ENCODE results near the gene WNT10A.

DNA sequence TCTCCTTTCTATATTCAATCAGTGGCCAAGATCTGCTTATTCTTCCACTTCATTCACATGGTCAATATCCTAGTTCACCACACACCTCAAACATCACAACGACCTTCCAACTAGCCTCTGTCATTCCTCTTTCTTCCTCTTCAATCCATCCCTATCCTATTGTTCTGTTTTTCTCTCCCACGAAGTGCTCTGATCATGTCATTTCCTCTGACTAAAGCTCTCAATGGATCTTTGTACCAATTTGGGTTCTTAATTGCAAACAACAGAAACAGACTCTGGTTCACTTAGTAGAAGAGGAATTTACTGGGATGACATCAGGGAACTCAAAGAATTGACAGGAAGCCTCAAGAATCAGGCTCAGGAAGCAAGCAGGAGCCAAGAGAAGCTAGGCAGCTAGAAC, 23.5 kb downstream of the WNT10A start:
- TF ChIP-seq EZH2 (IDR thresholded peaks at IDR 0.05; ENCODE audit: borderline replicate concordance) = no peak
- TF ChIP-seq, protein P1, sequence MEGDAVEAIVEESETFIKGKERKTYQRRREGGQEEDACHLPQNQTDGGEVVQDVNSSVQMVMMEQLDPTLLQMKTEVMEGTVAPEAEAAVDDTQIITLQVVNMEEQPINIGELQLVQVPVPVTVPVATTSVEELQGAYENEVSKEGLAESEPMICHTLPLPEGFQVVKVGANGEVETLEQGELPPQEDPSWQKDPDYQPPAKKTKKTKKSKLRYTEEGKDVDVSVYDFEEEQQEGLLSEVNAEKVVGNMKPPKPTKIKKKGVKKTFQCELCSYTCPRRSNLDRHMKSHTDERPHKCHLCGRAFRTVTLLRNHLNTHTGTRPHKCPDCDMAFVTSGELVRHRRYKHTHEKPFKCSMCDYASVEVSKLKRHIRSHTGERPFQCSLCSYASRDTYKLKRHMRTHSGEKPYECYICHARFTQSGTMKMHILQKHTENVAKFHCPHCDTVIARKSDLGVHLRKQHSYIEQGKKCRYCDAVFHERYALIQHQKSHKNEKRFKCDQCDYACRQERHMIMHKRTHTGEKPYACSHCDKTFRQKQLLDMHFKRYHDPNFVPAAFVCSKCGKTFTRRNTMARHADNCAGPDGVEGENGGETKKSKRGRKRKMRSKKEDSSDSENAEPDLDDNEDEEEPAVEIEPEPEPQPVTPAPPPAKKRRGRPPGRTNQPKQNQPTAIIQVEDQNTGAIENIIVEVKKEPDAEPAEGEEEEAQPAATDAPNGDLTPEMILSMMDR (IDR thresholded peaks at IDR 0.05; ENCODE audit: poor library complexity) = no peak
- TF ChIP-seq EZH2phosphoT487 (IDR thresholded peaks at IDR 0.05; ENCODE audit: low read depth, severe bottlenecking, unreplicated experiment) = no peak

All from hepatocyte (in vitro differentiated cells).